ENCODE results near the gene GLRX3. TPM values are rescaled to one million over a fixed set of nuclear protein-coding genes. Genes with fewer than 3 reads are reported as not detected.
A peak's percentile ranks its signal among the peaks of the same experiment; 100 is the strongest.

Gene GLRX3
- total RNA-seq, 1 donor from 2014 or later = 112 TPM

DNA sequence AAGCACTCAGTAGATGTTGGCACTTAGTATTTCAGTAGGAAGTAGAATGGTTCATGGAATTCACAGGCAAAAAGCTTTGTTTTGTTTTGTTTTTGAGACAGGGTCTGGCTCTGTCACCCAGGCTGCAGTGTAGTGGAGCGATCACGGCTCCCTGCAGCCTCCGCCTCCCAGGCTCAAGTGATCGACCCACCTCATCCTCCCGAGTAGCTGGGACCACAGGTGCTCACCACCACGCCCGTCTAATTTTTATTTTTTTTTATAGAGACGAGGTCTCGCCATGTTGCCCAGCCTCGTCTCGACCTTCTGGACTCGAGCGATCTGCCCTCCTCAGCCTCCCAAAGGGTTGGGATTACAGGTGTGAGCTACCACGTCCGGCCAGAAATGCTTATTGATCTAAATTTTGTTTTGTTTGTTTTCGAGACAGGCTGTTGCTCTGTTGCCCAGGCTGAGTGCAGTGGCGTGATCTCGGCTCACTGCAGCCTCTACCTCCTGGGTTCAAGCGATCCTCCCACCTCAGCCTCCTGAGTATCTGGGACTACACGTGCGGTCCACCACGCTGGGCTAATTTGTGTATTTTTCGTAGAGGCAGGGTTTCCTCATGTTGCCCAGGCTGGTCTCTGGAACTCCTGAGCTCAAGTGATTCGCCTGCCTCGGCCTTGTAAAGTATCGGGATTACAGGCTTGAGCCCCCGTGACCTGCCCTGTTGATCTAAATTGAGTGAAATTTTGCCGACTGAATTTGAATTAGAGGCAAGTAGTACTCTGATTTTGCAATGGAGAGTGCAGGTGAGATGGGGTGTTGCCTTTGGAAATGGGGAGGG lies 1.7 kb downstream of the GLRX3 start:
- no peak for DNase-seq (ENCODE audit: low read depth)

DNA sequence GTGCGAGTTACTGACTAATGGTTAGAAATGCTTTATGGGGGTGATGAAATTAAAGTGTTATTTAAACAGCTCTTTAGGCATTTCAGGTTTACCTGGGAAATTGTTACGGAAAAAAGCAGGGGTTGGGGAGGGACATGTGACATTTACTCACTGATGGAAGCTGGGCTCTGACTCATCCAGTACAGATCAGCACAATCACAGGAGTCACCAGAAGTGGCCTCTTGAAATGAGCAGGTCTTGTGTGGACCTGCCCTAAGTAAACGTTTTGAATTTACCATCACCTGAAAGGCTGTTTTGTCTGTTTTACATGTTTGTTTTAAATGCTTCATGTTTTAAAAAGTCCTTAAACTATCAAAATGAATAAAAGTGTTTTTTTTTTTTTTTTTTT lies 2.3 kb downstream of the GLRX3 start:
- peak; percentile 35 for DNase-seq (ENCODE audit: low read depth)

DNA sequence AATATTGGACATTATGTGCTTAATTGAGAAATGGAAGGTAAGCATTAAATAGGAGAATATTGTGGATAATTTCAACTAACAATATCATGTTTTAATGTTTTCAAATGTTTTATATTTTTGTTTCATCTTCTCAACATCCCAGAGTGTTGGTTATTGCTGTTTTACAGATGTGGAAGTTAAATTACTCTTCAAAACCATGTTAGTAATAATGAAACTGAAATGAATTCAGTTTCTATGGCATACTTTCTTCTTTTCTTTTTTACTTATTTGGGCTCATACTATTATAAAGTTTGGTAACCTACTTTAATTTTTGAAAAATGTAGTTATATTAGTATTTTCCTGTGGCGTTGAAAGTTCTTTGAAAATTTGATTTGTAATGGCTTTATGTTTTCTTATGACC lies 4.2 kb downstream of the GLRX3 start:
- DNase-seq (ENCODE audit: low read depth) = no peak

DNA sequence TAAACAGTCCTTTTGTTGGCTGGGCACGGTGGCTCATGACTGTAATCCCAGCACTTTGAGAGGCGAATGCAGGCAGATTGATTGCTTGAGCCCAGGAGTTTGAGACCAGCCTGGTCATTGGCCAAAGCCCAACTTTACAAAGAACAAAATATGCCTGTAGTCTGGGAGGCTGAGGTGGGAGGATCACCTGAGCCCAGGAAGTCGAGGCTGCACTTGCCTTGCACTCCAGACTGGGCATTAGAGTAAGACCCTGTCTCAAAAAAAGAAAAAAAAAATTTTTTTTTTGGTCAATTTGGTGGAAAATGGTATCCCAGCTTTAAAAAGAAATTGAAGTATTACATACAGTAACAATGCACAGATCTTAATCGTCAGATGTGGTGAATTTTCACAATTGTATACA lies 4.8 kb downstream of the GLRX3 start:
- no peak for DNase-seq (ENCODE audit: low read depth)

DNA sequence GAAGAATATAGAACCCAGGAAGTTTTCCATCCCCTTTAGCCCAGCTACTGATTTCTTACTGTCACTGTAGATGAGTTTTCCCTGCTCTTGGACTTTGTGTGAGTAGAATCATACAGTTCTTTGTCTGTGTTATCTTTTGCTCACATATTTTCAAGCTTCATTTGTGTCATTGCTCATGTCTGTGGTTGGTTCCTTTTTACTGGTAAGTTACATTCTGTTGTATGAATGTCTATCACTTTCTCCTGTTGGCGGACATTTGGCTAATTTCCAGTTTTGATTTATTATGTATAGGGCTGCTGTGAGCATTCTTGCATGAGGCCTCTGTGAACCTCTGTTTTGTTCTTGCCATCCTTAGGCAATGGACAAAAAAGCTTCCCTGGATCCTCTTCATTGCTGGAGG lies 5.3 kb downstream of the GLRX3 start:
- no peak for DNase-seq (ENCODE audit: low read depth)

DNA sequence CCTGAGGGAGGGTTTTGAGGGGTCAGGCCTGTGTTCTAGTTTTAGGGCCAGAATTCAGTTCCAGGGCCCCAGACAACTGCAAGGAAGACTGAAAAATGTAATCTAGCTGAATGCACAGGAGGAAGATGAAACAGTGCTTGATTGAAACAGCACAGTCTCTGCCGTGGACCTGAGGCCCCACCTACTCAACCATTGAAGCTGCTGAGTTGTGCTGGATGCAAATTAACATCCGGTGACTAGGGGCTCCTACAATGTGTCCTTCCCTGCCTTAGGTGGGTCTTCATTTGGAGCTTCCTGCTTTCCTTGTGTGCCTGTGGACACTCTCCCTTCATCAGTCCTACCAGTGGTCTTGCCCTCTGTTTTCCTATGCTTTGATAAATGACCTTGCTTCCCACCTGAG lies 5.7 kb downstream of the GLRX3 start:
- no peak for DNase-seq (ENCODE audit: low read depth)

DNA sequence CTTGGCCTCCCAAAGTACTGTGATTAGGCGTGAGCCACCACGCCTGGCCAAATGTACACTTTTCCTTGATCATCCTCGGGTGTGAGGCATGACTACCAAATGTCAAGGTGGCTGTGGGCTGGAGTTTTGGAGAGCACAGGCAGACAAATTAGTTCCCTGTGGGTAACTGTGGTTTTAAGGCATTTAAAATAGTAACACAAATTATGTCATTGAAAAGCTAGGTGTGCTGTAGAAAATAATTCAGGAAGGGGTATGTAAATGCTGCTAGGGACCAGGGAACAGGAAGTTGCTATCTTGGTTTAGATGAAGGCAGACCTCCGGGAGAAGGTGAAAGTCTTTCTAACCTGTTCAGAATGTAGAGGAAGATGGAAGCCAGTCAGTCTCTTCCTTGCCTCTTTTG lies 9.9 kb downstream of the GLRX3 start:
- no peak for DNase-seq (ENCODE audit: low read depth)

DNA sequence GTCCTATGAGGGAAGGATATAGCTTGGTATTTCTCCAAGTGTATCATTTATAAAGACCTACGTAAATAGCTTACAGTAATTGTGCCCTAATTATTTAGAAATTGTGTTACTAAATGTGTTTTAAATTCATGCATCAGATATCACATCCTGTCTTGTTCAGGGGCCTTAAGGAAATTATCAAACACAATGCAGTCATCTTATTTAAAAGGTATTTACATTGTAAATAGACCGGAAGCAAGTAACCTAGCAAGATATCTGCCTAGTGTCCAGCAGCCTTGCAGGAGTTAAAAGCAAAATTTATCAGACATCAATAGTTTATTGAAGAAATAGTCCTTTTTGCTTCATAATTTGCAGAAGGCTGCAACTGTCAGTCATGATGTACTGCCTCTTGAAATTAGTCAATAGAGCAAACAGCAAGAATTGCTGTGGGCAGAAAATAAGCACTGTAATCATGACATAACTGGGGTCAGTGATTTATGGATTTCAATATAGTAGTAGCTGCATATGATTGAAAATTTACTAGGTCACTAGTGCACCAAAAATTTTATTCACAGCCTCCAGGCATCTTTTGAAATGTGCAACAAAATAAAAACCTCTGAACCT lies 23.1 kb downstream of the GLRX3 start:
- DNase-seq (ENCODE audit: low read depth) = no peak

DNA sequence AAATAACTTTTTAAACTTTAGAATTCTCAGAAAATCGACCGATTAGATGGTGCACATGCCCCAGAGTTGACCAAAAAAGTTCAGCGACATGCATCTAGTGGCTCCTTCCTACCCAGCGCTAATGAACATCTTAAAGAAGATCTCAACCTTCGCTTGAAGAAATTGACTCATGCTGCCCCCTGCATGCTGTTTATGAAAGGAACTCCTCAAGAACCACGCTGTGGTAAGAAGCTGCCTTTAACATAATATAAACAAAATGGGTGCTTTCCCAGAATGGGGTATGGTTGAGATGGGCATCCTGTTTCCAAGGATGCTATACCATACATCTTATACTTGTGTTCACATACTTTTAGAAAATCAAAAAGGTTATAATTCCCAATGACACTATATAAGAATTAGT lies 24.6 kb downstream of the GLRX3 start:
- DNase-seq (ENCODE audit: low read depth) = no peak

DNA sequence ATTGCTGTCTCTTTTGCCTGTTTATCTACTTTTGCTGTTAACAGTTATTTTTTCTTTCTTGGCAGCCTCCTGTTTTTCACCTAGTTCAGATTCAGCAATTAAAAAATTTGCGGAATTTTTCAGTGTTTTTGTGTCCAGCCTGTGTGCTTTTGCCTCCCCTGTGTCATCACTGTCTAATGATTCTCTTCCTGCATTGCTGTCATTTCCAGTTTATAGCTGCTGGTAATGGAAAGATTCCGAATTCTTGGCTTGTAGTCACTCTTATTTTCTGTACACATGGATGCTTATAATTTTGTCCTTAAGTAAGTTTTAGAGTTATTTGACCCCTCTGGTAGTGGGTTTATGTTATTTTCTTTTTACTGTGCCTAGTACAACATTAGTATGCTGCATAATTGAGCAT lies 25.1 kb downstream of the GLRX3 start:
- no peak for DNase-seq (ENCODE audit: low read depth)

DNA sequence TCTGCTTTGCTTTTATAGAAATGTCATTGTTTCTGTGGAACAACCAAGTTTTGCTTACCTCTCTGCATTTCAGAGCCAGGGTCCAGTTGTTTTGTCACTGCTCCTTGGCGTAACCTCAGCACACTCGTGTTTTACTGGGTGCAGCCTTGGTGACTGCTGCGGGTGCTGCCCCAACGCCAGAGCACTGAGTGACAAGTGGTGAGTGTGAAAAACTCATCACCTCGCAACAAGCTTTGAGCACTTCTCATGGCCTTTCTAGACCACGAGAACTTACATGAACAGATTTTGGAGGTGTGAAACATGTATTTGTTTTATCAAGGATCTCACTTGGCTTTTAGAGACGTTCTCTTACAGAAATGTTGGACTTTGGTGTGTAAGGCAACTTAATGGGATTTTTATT lies 31.0 kb downstream of the GLRX3 start:
- no peak for DNase-seq (ENCODE audit: low read depth)

DNA sequence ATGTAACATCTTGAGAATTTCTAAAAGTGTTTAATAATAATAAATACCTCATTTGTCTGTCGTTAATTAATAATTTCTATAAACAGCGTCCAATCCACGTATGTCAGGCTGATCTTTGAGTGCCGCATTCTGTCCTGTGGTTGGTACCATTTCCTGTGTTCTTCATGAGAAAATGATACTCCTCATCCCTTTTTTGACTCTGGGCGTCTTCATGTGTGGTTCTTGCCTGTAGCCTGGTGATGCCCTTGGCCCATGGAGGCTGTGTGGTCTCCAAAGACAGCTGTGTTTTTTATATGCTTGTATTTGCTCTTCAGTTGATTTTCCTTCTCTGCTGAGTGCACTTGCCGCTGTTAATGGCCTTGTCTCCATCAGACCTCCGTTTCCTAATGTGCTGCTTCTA lies 31.5 kb downstream of the GLRX3 start:
- no peak for DNase-seq (ENCODE audit: low read depth)

DNA sequence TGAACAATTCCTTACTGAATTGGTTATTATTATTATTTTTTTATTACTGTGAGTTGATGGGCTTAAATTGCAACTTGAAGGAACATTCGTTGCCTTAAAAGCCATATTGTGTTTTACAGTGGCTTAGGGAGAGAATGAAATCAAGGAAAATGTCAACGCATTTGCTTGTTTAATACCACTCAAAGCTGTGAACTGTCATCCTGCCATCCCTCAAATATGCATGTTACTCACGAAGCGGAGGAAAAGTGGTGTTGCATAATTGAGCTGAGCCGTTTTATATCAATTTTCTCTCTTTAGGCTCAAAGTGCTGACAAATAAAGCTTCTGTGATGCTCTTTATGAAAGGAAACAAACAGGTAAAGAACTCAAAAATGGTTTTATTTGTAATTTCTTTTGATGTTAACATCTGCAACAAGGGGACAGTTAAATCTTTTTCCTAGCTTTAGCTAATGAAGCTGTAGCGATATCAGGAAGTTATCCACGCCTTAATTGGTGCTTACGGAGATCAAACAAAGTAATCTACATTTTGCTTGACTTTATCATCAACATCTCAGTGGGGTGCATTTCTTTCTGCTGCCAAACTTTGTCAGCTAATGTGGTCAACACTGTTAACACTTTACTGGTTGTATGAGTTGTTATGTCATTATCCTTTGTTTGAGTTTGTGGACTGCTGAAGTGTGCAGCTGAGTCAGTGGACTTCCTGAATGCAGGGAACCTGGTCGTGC lies 33.1 kb downstream of the GLRX3 start:
- no peak for DNase-seq (ENCODE audit: low read depth)

DNA sequence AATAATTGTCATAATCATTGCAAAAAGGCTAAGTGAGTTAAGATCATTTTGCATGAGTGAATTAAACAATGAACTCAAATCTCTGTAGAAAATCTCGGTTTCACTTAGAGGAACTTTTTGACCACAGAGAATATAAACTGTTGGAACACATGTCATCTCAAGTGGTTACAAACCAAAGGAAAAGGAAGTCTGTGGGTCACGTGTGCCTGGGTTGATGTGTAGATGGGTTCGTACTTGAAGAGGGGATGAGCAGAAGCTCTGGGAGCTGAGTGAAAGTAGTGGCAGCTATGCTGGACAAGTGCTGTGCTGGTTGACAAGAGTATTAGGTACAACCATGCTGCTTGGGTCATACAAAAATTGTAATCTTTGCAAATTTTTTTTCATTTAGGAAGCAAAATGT lies 35.0 kb downstream of the GLRX3 start:
- DNase-seq (ENCODE audit: low read depth) = no peak

DNA sequence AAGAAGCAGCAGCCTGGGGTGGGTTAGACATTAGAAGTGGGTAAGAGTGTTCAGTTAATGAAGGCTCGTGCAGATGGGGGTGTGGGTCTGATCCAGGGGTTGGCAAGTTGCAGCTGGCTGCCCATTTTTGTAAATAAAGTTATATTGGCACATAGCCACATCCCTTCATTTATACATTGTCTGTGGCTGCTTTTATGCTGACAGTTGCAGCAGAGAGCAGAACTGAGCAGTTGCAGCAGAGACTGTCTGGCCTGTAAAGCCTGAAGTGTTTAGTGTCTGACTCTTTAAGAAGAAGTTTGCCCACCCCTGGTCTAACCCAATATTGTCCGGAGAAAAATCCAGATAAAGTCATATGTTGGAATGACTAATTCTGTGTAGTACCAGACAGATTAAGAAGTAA lies 38.1 kb downstream of the GLRX3 start:
- DNase-seq (ENCODE audit: low read depth) = no peak

DNA sequence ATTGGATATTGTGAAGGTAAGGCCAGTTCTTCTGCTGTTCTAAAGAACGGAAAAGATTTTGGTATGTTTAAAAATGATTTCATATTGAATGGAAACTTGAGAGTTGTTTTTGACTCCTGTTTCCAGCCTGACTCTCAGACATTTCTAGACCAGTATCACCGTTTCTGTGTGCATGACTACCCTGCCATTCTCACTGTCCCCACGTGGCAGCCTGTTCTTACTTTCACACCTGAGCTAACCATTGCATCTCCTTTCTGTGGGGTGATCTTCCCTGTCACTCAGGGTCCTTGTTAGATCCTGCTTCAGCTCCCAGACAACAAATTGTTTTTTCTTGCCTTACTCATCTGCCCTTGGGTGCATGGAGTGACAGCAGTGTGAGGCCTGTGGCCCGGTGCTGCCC lies 38.9 kb downstream of the GLRX3 start:
- no peak for DNase-seq (ENCODE audit: low read depth)

DNA sequence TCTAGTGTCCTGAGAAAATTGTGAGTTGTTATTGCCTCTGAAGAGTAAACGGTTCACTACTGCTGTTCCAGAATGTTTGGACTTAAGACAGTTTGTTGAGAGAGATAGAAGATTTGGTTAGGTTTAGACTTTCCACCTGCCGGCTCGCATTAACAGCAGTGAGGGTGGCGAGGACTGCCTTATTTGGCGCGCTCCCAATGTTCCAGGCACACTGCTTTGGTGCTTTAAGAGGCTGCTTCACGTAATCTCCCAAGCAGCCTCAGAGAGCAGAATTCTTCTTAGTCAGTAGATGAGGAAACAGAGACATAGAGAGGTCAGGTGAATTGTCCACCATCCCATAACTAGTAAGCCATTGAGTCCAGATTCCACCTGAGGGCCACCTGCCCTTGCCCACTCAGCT lies 41.1 kb downstream of the GLRX3 start:
- DNase-seq (ENCODE audit: low read depth) = no peak

DNA sequence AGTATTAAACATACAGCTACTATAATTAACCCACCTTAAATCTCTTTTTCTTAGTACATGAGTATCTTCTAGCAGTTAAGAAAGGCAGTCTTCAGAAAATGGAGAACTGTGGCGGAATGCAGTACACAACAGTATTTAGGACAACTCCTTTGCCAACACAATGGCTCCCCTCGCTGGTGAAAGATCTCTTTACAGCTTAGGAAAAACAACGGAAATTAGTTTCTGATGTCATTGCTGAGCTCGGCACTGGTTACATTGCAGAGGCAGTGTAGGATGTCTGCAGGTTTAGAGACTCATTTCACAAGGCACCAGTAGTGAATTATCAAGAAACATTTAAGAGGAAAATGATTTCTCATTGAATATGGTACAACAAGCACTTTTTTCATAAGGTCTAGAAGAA lies 43.4 kb downstream of the GLRX3 start:
- peak; percentile 64 for DNase-seq (ENCODE audit: low read depth)

DNA sequence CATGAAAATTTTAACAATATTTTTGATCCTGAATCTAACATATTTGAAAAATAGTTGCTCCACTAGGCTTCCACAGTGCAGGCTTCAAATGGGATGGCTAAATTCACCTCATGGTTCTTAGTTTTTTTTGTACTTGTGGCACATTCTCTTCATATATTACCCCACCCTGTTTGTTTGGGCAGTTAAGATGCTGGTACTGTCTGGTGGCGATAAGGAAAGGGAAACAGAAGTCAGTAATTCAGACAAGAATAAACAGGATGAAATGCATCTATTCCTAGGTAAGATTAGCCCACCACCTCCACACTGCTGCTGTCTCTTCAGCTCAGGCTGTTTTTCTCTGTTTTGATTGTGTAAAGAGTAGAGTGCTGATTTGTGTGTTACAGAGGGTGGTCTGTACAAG lies 44.2 kb downstream of the GLRX3 start:
- no peak for DNase-seq (ENCODE audit: low read depth)

DNA sequence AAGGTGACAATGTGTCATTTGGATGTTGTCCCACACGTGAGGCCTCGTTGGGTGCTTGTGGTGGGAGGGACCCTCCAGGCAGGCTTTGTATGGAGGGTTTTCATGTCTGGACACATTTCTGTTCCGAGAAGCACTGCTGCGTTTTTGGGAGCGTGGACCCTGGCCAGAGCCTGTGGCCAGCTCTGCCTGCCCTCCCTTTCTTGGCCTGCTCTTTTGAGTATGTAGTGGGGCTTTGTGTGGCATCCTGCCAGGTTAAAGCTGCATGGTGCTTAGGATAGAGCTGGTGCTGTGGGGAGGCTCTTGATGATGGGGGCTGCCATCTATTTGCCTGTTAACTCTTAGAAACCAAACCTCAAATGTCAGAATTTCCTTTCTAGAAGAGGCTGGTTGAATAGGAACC lies 45.7 kb downstream of the GLRX3 start:
- no peak for DNase-seq (ENCODE audit: low read depth)

DNA sequence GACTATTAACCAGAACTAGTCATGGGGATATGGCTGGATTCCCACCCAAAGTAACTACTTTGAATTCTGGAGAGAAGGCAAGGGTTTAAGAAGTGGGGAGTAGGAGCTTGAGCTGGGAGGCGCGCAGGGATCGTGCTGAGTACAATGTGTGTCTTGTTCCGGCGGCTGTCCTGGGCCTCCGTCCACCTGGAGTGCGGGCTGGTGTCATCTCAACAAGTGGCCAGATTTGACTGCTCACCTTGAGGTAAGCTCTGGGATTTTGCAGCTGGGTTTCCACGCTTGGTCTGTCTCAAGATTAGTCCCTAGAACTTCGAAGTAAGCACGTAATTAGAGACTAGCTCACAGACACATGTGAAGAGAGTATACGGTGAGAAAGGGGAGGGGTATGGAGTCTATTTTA lies 49.4 kb downstream of the GLRX3 start:
- no peak for DNase-seq (ENCODE audit: low read depth)
